Bronchial epithelial cell (primary cell): Measurements from ENCODE around the gene CPB1. TPM values are rescaled to one million over a fixed set of nuclear protein-coding genes. Genes with fewer than 3 reads are reported as not detected.

Source experiments
- DNase-seq: peaks from one replicate; pipeline ENCODE4 v3.0.0-alpha.2; 2010; ENCODE audit warnings: low read depth
- FAIRE-seq: peaks from 2 replicates; lab custom pipeline; 2011; peaks lifted over from hg19 to GRCh38; lab: Jason Lieb, UNC
- H3K27me3 ChIP-seq: 2 replicates; pipeline ENCODE4 v1.5.1; 2011; ENCODE audit warnings: low read length; ENCODE audit not compliant: control insufficient read depth, insufficient read depth
- H3K36me3 ChIP-seq: 2 replicates; pipeline ENCODE4 v1.5.1; 2011; ENCODE audit warnings: low read length; ENCODE audit not compliant: control insufficient read depth, insufficient read depth
- H3K4me3 ChIP-seq: 2 replicates; pipeline ENCODE4 v1.5.1; 2011; ENCODE audit warnings: mild to moderate bottlenecking, low read depth, low read length, control low read depth
- CTCF ChIP-seq: IDR thresholded peaks from 2 replicates; pipeline ENCODE4 v1.5.1; 2011; ENCODE audit warnings: mild to moderate bottlenecking, moderate library complexity, low read length, control low read depth, inconsistent platforms; ENCODE audit not compliant: insufficient read depth, severe bottlenecking
- total RNA-seq: library from RNA; depleted of rRNA; stranded (reverse); fragments of >200 nt; gene quantifications from 2 replicates; pipeline ENCODE4 v1.2.1, GENCODE V29; 2014

CPB1 gene
- total RNA-seq, 1 donor from 2014 or later, result not detected

DNA sequence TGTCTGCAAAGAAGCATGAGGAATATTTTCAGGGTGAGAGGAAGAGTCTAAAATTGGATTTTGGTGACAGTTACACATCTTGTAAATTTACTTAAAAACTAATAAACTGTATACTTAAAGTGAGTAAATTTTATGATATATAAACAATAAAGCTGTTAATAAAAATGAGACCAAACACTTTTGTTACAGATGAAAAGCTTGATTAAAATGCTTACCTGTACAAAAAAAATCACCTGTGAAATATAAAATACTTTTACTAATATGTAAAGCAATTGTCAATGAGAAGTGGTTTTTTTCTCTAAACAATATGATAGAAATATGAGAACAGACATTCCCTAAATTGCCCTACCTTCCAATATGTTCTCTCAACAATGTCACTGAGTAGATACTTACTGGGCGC lies 27.2 kb upstream of the CPB1 start:
- TF ChIP-seq CTCF, result no peak
- no peaks in the 10 kb centered on the region for H3K36me3 ChIP-seq
- FAIRE-seq (no peak), DNase-seq (no peak)
- no peaks in the 10 kb centered on the region for H3K27me3 ChIP-seq
- no peak overlapping the region for H3K4me3 ChIP-seq

DNA sequence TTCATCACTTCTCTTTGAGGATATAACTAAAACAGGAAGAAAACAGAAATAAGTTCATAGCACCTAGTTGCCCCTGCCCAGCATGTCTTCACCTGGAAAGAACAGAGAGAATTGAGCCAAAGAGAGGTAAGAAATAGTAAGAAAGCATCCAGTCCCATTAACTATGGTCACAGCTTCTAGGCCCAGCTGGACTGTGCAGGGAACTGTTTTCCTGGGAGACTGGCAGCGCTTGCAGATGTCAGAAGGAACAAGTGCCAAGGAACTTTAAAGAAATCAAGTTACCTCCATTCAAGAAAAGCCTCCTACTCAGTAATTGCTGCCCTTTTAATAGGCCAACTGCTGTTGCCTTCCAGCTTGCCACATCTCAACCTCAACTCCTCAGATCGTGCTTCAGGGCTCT lies 17.8 kb upstream of the CPB1 start:
- Histone ChIP-seq H3K27me3 (no peaks in the 10 kb centered on the region), H3K36me3 (no peaks in the 10 kb centered on the region), H3K4me3 (no peak overlapping the region)
- FAIRE-seq (no peak), DNase-seq (no peak)
- TF ChIP-seq CTCF, result no peak

- Histone ChIP-seq H3K4me3 (no peak overlapping the region), H3K27me3 (no peaks in the 10 kb centered on the region), H3K36me3 (no peaks in the 10 kb centered on the region)
- DNase-seq, result no peak
- no peak for FAIRE-seq
- TF ChIP-seq CTCF, result no peak
These were observed 12.1 kb upstream of the CPB1 start for GRCh38 chr3:148815316-148816110.

GRCh38 chr3:148816427-148816826 lies 11.2 kb upstream of the CPB1 start:
- H3K36me3 ChIP-seq, result no peaks in the 10 kb centered on the region
- FAIRE-seq (no peak), DNase-seq (no peak)
- no peak for TF ChIP-seq CTCF
- H3K27me3 ChIP-seq, result no peaks in the 10 kb centered on the region
- H3K4me3 ChIP-seq, result no peak overlapping the region

- DNase-seq, result no peak
- TF ChIP-seq CTCF, result no peak
- no peaks in the 10 kb centered on the region for H3K27me3 ChIP-seq
- FAIRE-seq, result no peak
- no peaks in the 10 kb centered on the region for H3K36me3 ChIP-seq
- H3K4me3 ChIP-seq, result no peak overlapping the region
These were observed 10.6 kb upstream of the CPB1 start for GRCh38 chr3:148816981-148817525.
